ENCODE data around the gene CCDC149. TPM values are rescaled to one million over a fixed set of nuclear protein-coding genes. Genes with fewer than 3 reads are reported as not detected.

Gene CCDC149
- total RNA-seq (2014; rRNA removed; shearing (Covaris generic)): 6.9 and 16.4 TPM in 2 replicates

GRCh38 chr4:24912252-24913118, at the start of gene CCDC149:
CCDC149 (minus strand) TSS chr4:24913042; CDS start chr4:24912864, 178 bp downstream.

GRCh38 chr4:24794916-24795665, 117.8 kb downstream of the CCDC149 start, which contains the start of gene SOD3:
SOD3 (plus strand) TSS chr4:24795573; CDS start chr4:24799522, 3,949 bp downstream.

Small RNA genes lying within 50 kb of the gene (small RNA-seq; reads per million reads assigned to genes)
- not detected for gene AC006390.1

Other genes with a start within 250 kb of the CCDC149 start
- 20.3 and 22.3 TPM in 2 replicates for gene SOD3, start 117.5 kb downstream of the CCDC149 start, total RNA-seq (2014; rRNA removed; shearing (Covaris generic))
- not detected in 2 replicates for gene LGI2, start 117.9 kb upstream of the CCDC149 start, total RNA-seq (2014; rRNA removed; shearing (Covaris generic))
- gene SEPSECS, start 247.4 kb upstream of the CCDC149 start, total RNA-seq (2014; rRNA removed; shearing (Covaris generic)): 6.9 and 10.0 TPM in 2 replicates